ENCODE measurements around the gene ARHGAP44. TPM values are rescaled to one million over a fixed set of nuclear protein-coding genes. Genes with fewer than 3 reads are reported as not detected.

Gene ARHGAP44
- total RNA-seq, 1 donor from 2014 or later, result 6.9 TPM

GRCh38 chr17:13016881-13017654 is 227.8 kb downstream of the ARHGAP44 start:
- peaks cover 56% of the 10 kb centered on the region for H3K36me3 Mint-ChIP-seq (ENCODE audit: low read depth)
- peak overlapping the region; percentile 79 for H3K27ac Mint-ChIP-seq
- peaks cover 17% of the 10 kb centered on the region for H3K4me1 Mint-ChIP-seq
- CTCF ChIA-PET, result interaction anchor here (1.9 to 9.1 kb wide), 2 partner anchors 14 to 25 kb away, joined by 6 to 107 read pairs; no protein-coding TSS in a partner anchor
- H3K9me3 Mint-ChIP-seq, result no peaks in the 10 kb centered on the region
- H3K4me3 Mint-ChIP-seq, result peak overlapping the region; percentile 98
- TF ChIP-seq CTCF (IDR thresholded peaks at IDR 0.05), result no peak
- DNase-seq (no peak), ATAC-seq (ENCODE audit: low read depth) (no peak)
- intact Hi-C loops (cut with micrococcal nuclease), result loop anchor here (5.0 to 10.0 kb wide), 2 partner anchors 835 to 918 kb away; no protein-coding TSS in a partner anchor
- POLR2A ChIA-PET, result interaction anchor here (0.5 to 1.9 kb wide), 13 partner anchors 14 to 1285 kb away, joined by 3 to 25 read pairs (median 4); partner anchors contain the start of genes ARHGAP44, MAP2K4 and ZNF18
- peaks cover 2% of the 10 kb centered on the region for H3K27me3 Mint-ChIP-seq

GRCh38 chr17:13017655-13018459 is 228.6 kb downstream of the ARHGAP44 start, which contains the start of gene ELAC2:
Gene ELAC2, minus strand, starts transcription at chr17:13018027. Its CDS starts 80 bp downstream, at chr17:13017947.
- TF ChIP-seq CTCF (IDR thresholded peaks at IDR 0.05), result no peak

GRCh38 chr17:13024016-13024415 is 234.7 kb downstream of the ARHGAP44 start:
- ChIA-PET POLR2A (interaction anchor here (0.7 kb wide), 1 partner anchor 78 kb away, joined by 4 read pairs; no protein-coding TSS in a partner anchor), CTCF (interaction anchor here (1.4 kb wide), 1 partner anchor 8 kb away, joined by 4 read pairs; no protein-coding TSS in a partner anchor)
- no peak for DNase-seq
- H3K36me3 Mint-ChIP-seq (ENCODE audit: low read depth), result no peaks in the 10 kb centered on the region
- H3K4me1 Mint-ChIP-seq, result peaks cover 7% of the 10 kb centered on the region
- no peaks in the 10 kb centered on the region for H3K9me3 Mint-ChIP-seq
- no peak for ATAC-seq (ENCODE audit: low read depth)
- no peak overlapping the region for H3K27ac Mint-ChIP-seq
- no peak overlapping the region for H3K4me3 Mint-ChIP-seq
- peaks cover 11% of the 10 kb centered on the region for H3K27me3 Mint-ChIP-seq
- no peak for TF ChIP-seq CTCF (IDR thresholded peaks at IDR 0.05)
- intact Hi-C loops (cut with micrococcal nuclease), result loop anchor here (2.0 kb wide), 1 partner anchor 1277 kb away; the partner anchor contains the start of gene HS3ST3B1

More at GRCh38 chr17:13017655-13018459, 228.6 kb downstream of the ARHGAP44 start, which contains the start of gene ELAC2:
- Mint-ChIP-seq H3K4me1 (peaks cover 17% of the 10 kb centered on the region), H3K27ac (peak within 1 kb of the TSS; percentile 96), H3K4me3 (peak within 1 kb of the TSS; percentile 98), H3K36me3 (ENCODE audit: low read depth) (peaks cover 48% of the 10 kb centered on the region), H3K9me3 (no peaks in the 10 kb centered on the region), H3K27me3 (peaks cover 2% of the 10 kb centered on the region)
- intact Hi-C loops (cut with micrococcal nuclease), result loop anchor here (1.0 to 10.0 kb wide), 6 partner anchors 13 to 1021 kb away; partner anchors contain the start of genes MAP2K4 and ZNF18
- ChIA-PET CTCF (interaction anchor here (0.8 to 9.1 kb wide), 6 partner anchors 9 to 837 kb away, joined by 3 to 107 read pairs (median 4); no protein-coding TSS in a partner anchor), POLR2A (interaction anchor here (0.5 to 1.9 kb wide), 14 partner anchors 8 to 1284 kb away, joined by 3 to 25 read pairs (median 4); partner anchors contain the start of genes ARHGAP44, MAP2K4 and ZNF18)
- ATAC-seq (ENCODE audit: low read depth), result peak; percentile 98
- peak; percentile 88 for DNase-seq

GRCh38 chr17:13024526-13025257 is 235.4 kb downstream of the ARHGAP44 start:
- H3K9me3 Mint-ChIP-seq, result no peaks in the 10 kb centered on the region
- H3K36me3 Mint-ChIP-seq (ENCODE audit: low read depth), result no peaks in the 10 kb centered on the region
- peak overlapping the region; percentile 11 for H3K4me3 Mint-ChIP-seq
- POLR2A ChIA-PET, result no interaction called here
- CTCF ChIA-PET, result interaction anchor here (1.4 kb wide), 1 partner anchor 9 kb away, joined by 4 read pairs; no protein-coding TSS in a partner anchor
- H3K27me3 Mint-ChIP-seq, result peaks cover 11% of the 10 kb centered on the region
- H3K27ac Mint-ChIP-seq, result no peak overlapping the region
- H3K4me1 Mint-ChIP-seq, result peaks cover 7% of the 10 kb centered on the region
- peak; percentile 100 for ATAC-seq (ENCODE audit: low read depth)
- intact Hi-C loops (cut with micrococcal nuclease), result loop anchor here (2.0 kb wide), 1 partner anchor 1276 kb away; the partner anchor contains the start of gene HS3ST3B1
- peak; percentile 85 for TF ChIP-seq CTCF (IDR thresholded peaks at IDR 0.05)
- DNase-seq, result peak; percentile 59
